NCI-H187 treated with DMSO at 0.1 percent for 48 hours (cell line): ENCODE results near the gene MICAL3.

Experiments used
- DNase-seq: peaks from one replicate; lab custom pipeline; 2025; lab: John Stamatoyannopoulos, UW

The MICAL3 gene

GRCh38 chr22:17973217-17973616 lies 51.1 kb downstream of the MICAL3 start:
- DNase-seq: no peak

- DNase-seq: no peak
Observed at GRCh38 chr22:17972385-17973191, 51.8 kb downstream of the MICAL3 start.

GRCh38 chr22:17971711-17972110 lies 52.6 kb downstream of the MICAL3 start:
- no peak for DNase-seq

- no peak for DNase-seq
Observed at GRCh38 chr22:17970201-17970708, 54.1 kb downstream of the MICAL3 start.

- no peak for DNase-seq
Observed at GRCh38 chr22:17969701-17970113, 54.7 kb downstream of the MICAL3 start.

- peak; percentile 74 for DNase-seq
Observed at GRCh38 chr22:17968126-17968525, 56.2 kb downstream of the MICAL3 start.

GRCh38 chr22:17966403-17966717 lies 58.0 kb downstream of the MICAL3 start:
- no peak for DNase-seq

- DNase-seq: no peak
Observed at GRCh38 chr22:17965538-17966402, 58.6 kb downstream of the MICAL3 start.

GRCh38 chr22:17964643-17965042 lies 59.7 kb downstream of the MICAL3 start:
- DNase-seq: no peak

GRCh38 chr22:17964156-17964555 lies 60.2 kb downstream of the MICAL3 start:
- no peak for DNase-seq

- DNase-seq: no peak
Observed at GRCh38 chr22:17963015-17963414, 61.3 kb downstream of the MICAL3 start.

GRCh38 chr22:17962168-17962567 lies 62.2 kb downstream of the MICAL3 start:
- no peak for DNase-seq

- DNase-seq: no peak
Observed at GRCh38 chr22:17961446-17961729, 63.0 kb downstream of the MICAL3 start.

- no peak for DNase-seq
Observed at GRCh38 chr22:17960695-17961445, 63.5 kb downstream of the MICAL3 start.

- DNase-seq: no peak
Observed at GRCh38 chr22:17960011-17960410, 64.3 kb downstream of the MICAL3 start.

- no peak for DNase-seq
Observed at GRCh38 chr22:17958166-17958565, 66.2 kb downstream of the MICAL3 start.

GRCh38 chr22:17957693-17958092 lies 66.7 kb downstream of the MICAL3 start:
- DNase-seq: no peak

GRCh38 chr22:17957204-17957603 lies 67.2 kb downstream of the MICAL3 start:
- no peak for DNase-seq

- no peak for DNase-seq
Observed at GRCh38 chr22:17956630-17957029, 67.7 kb downstream of the MICAL3 start.

- no peak for DNase-seq
Observed at GRCh38 chr22:17955590-17956379, 68.6 kb downstream of the MICAL3 start.

GRCh38 chr22:17954860-17955587 lies 69.3 kb downstream of the MICAL3 start:
- DNase-seq: no peak
